Lung (tissue), 12 donors: ENCODE data around the gene RNASE9. TPM values are rescaled to one million over a fixed set of nuclear protein-coding genes. Genes with fewer than 3 reads are reported as not detected.

ENCODE experiments used
- ATAC-seq: fragments of 200-7000 bp; cut with Tn5 transposase; one replicate; pipeline ENCODE4 v1.9.1; 2020; ENCODE audit warnings: moderate number of reproducible peaks; ENCODE audit not compliant: insufficient read depth, low FRiP score
- DNase-seq, 3 donors: peaks; one replicate each; pipeline ENCODE4 v3.0.0-alpha.2; 2013 to 2017
- H3K27ac ChIP-seq, 2 donors: one replicate each; pipeline ENCODE4 v1.5.1; 2013; ENCODE audit warnings: mild to moderate bottlenecking in 2 of 2, moderate library complexity in 2 of 2, control low read depth in 1 of 2, inconsistent platforms in 1 of 2, low read depth in 1 of 2, low read length in 1 of 2
- H3K27me3 ChIP-seq, 3 donors: one replicate each; pipeline ENCODE4 v1.5.1; 2013; ENCODE audit warnings: low read length in 2 of 3; ENCODE audit not compliant: control insufficient read depth in 3 of 3, insufficient read depth in 3 of 3
- H3K36me3 ChIP-seq, 4 donors: one replicate each; pipeline ENCODE4 v1.5.1; 2013; ENCODE audit warnings: low read length in 4 of 4, mild to moderate bottlenecking in 1 of 4, moderate library complexity in 1 of 4; ENCODE audit not compliant: control insufficient read depth in 4 of 4, insufficient read depth in 4 of 4
- H3K4me1 ChIP-seq, 5 donors: one replicate each; pipeline ENCODE4 v1.5.1; 2013; ENCODE audit warnings: low read length in 5 of 5, mild to moderate bottlenecking in 2 of 5, moderate library complexity in 1 of 5; ENCODE audit not compliant: control insufficient read depth in 5 of 5, insufficient read depth in 5 of 5
- H3K4me3 ChIP-seq: one replicate; pipeline ENCODE4 v1.5.1; 2013; ENCODE audit warnings: mild to moderate bottlenecking, control low read depth, moderate library complexity
- H3K9ac ChIP-seq, 2 donors: one replicate each; pipeline ENCODE4 v1.5.1; 2013; ENCODE audit warnings: low read length in 2 of 2, control low read depth in 1 of 2; ENCODE audit not compliant: insufficient read depth in 1 of 2
- H3K9me3 ChIP-seq, 4 donors: one replicate each; pipeline ENCODE4 v1.5.1; 2013; ENCODE audit warnings: low read length in 3 of 4, mild to moderate bottlenecking in 1 of 4, moderate library complexity in 1 of 4; ENCODE audit not compliant: control insufficient read depth in 4 of 4, insufficient read depth in 3 of 4
- WGBS, 2 donors: extraction: QIAGEN DNeasy Blood & Tissue Kit; methylation state at CpG; one replicate each; pipeline ENCODE4 v1.1.7; 2013; 5-methylcytosine and 5-hydroxymethylcytosine counted together
- polyA plus RNA-seq, 2 donors: library from polyadenylated mRNA; stranded (reverse); fragments of 200-250 nt; gene quantifications; one replicate each; pipeline ENCODE4 v1.2.1, GENCODE V29; 2013
- total RNA-seq, 2 donors: library from RNA; depleted of rRNA in 1 of 2; stranded (reverse); fragments of >200 nt in 1 of 2; gene quantifications; one replicate each; pipeline ENCODE4 v1.2.1, GENCODE V29; 2014 to 2021
- TF ChIP-seq, protein P1 (sequence below): IDR thresholded peaks from 2 replicates; pipeline ENCODE4 v1.5.1; 2012; ENCODE audit warnings: mild to moderate bottlenecking; ENCODE audit errors: control extremely low read depth, extremely low read depth
- donor health status: control.
- donor health status: control.
- donor health status: Bipolar disorder and iron deficiency.
- donor health status: healthy.
- donor health status: DM: yes; HTN: yes; CAD: no.

RNASE9 gene
- total and polyA plus RNA-seq, 4 donors: not detected

DNA sequence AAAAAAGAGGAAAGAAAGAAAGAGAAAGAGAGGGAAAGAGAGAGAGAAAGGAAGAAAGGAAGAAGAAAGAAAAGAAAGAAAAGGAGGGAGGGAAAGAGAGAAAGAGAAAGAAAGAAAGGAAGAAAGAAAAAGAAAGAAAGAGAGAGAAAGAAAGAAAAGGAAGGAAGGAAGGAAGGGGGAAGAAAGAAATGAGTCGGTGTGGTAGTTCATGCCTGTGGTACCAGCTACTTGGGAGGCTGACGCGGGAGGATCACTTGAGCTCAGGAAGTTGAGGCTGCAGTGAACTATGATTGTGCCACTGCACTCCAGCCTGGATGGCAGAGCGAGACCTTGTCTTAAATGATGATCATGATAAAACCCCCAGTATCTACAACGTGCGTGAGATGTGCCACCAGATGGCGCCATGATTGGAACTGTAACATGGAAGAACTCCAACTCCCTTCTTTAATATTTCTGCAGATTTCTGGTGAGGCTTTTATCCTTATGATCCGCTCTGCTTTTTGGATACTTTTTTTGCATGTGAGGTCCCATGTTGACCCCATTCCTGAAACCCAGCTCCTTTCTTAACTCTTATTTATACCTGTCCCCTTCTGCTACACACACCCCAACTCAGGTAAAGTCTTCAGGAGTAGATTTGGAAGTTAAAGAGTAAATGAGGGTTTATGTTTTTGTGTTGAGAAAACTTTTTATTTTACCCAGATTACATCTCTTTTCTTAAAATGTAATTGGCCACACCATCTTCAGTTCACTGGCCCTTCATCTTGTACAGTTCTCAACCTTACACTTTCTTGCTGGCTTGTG, 29.9 kb downstream of the RNASE9 start:
- DNase-seq (peak; percentile 73 to 86 (median 81)), ATAC-seq (no peak)
- Histone ChIP-seq H3K4me1 (no peaks in the 10 kb centered on the region), H3K27ac (no peak overlapping the region), H3K9ac (no peak overlapping the region), H3K9me3 (no peaks in the 10 kb centered on the region), H3K4me3 (no peak overlapping the region), H3K27me3 (no peaks in the 10 kb centered on the region), H3K36me3 (no peaks in the 10 kb centered on the region)
- 9 to 14% methylated on average over 8 of the region's 8 CpGs for WGBS, 2 donors
- TF ChIP-seq, protein P1, sequence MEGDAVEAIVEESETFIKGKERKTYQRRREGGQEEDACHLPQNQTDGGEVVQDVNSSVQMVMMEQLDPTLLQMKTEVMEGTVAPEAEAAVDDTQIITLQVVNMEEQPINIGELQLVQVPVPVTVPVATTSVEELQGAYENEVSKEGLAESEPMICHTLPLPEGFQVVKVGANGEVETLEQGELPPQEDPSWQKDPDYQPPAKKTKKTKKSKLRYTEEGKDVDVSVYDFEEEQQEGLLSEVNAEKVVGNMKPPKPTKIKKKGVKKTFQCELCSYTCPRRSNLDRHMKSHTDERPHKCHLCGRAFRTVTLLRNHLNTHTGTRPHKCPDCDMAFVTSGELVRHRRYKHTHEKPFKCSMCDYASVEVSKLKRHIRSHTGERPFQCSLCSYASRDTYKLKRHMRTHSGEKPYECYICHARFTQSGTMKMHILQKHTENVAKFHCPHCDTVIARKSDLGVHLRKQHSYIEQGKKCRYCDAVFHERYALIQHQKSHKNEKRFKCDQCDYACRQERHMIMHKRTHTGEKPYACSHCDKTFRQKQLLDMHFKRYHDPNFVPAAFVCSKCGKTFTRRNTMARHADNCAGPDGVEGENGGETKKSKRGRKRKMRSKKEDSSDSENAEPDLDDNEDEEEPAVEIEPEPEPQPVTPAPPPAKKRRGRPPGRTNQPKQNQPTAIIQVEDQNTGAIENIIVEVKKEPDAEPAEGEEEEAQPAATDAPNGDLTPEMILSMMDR: peak; percentile 45

DNA sequence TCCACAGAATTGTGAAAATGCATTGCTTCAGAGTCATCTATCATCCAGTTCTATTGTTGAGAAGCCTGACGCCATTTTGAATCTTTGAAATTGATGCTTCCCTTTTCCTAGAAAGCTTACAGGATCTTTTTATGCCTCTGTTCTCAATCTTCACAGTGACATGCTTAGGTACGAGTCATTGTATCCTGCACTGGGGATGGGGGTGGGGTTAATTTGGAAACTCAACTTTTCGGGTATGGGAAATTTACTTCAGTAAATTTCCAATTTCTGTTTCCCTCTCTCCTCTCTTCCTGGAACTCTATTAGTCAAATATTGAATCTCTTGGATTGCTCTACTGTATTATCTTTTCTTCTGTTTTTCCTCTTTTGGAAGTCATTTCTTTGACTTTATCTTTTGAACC, 31.0 kb downstream of the RNASE9 start:
- Histone ChIP-seq H3K4me3 (no peak overlapping the region), H3K9me3 (no peaks in the 10 kb centered on the region), H3K9ac (no peak overlapping the region), H3K36me3 (no peaks in the 10 kb centered on the region), H3K27me3 (no peaks in the 10 kb centered on the region), H3K27ac (no peak overlapping the region), H3K4me1 (no peaks in the 10 kb centered on the region)
- TF ChIP-seq, protein P1: no peak
- ATAC-seq (no peak), DNase-seq (no peak)
- WGBS, 2 donors: 80 to 89% methylated on average over 3 of the region's 3 CpGs

DNA sequence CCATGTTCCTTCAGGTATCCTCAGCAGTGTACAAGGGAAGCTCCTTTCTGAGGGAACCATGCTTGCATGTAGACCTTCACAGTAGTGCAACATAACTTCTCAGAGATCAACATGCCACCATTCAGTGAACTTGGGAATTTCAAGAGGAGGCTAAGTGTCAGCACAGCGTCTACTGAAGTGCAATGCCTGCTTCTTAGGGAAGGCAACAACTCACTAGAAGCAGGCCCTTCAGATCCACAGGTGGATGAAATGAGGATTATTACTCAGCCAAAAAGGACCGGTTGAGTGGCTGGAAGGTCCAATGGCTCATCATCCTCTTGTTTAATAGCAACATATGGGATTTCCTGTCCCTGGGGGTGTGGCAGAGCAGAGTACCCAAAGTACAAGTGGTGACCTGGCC, 36.8 kb downstream of the RNASE9 start:
- ATAC-seq: peak; percentile 27
- 77 to 86% methylated on average over 2 of the region's 2 CpGs for WGBS, 2 donors

More for the DNA sequence above, 36.8 kb downstream of the RNASE9 start:
- Histone ChIP-seq H3K9ac (no peak overlapping the region), H3K27ac (no peak overlapping the region), H3K4me1 (no peaks in the 10 kb centered on the region), H3K36me3 (no peaks in the 10 kb centered on the region), H3K9me3 (no peaks in the 10 kb centered on the region), H3K4me3 (no peak overlapping the region), H3K27me3 (no peaks in the 10 kb centered on the region)
- TF ChIP-seq, protein P1: no peak
- peak in 1 of 3 donors; percentile 31 for DNase-seq
